UCSD-AML1 (cell line): ENCODE measurements around the gene MAS1.
"Not testable (repeated sequence)": the region's sequence is repeated elsewhere in the genome, so short reads cannot be mapped to it uniquely, and the experiment has no call there.

Source experiments
- DNase-seq: peaks from one replicate; lab custom pipeline; 2025; ENCODE audit not compliant: unreplicated experiment; lab: John Stamatoyannopoulos, UW

Gene MAS1

DNA sequence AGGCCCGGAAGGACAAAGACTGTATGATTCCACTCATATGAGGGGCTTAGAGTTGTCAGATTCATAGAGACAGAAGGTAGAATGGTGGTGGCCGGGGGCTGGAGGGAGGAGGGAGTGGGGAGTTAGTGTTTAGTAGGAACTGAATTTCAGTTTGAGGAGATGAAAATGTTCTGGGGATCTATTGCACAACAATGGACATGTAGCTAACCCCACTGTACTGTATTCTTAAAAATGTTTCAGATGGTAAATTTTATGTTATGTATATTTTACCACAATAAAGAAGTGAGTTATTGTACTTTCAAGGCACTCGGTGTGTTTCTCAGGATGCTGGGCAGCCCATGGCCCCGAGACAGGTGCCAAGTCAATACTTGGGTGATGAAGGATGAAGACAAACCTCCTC is 25.4 kb downstream of the MAS1 start:
- DNase-seq = no peak

DNA sequence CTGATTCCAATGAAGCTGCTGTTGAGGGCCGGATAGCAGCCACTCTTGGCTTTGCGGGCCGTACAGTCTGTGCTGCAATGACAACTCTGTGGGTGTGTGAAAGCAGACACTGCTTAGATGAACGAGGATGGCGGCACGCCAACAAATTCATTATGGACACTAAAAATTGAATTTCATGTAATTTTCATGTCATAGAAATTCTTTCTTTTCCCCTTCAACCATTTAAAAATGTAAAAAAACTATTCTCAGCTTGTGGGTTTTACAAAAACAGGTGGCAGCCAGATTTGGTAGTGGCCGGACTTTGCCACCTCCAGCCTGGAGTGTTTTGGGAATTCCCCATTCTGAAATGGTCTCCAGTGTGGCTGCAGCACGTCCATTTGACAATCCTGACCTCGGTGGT is 26.0 kb downstream of the MAS1 start:
- no peak for DNase-seq

DNA sequence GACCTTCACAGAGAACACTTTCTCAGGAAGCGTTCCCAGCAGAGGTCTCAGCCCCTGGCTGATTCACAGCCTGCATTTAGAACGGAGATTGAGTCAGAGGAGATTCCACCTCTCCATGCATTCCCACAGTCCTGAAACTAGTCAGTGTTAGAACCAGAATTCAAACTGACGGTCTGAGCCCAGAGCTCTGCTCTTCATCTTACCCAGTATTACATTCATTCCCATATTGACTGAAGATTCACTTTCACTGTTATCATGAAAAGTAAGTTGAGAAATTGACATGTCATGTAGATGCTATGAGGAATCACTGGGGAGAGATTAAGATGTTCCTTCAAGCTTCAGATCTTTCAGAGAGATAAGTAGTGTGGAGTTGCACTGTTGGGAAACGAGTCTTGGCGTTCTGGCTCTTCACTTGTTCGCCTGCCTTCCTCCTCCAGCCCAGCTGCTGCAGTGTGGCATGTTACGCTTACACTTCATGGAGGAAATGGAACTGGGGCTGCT is 28.3 kb downstream of the MAS1 start:
- DNase-seq = no peak

- DNase-seq = no peak
Observed at GRCh38 chr6:159919800-159920199, 29.0 kb downstream of the MAS1 start.

DNA sequence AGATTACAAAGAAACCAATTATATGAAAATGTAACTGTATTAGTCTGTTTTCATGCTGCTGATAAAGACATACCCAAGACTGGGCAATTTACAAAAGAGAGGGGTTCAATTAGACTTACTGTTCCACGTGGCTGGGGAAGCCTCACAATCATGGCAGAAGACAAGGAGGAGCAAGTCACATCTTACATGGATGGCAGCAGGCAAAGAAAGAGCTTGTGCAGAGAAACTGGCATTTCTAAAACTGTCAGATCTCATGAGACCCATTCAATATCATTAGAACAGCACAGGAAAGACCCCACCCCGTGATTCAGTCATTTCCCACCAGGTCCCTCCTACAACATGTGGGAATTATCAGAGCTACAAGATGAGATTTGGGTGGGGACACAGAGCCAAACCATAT is 33.4 kb downstream of the MAS1 start:
- DNase-seq = not testable (repeated sequence)

DNA sequence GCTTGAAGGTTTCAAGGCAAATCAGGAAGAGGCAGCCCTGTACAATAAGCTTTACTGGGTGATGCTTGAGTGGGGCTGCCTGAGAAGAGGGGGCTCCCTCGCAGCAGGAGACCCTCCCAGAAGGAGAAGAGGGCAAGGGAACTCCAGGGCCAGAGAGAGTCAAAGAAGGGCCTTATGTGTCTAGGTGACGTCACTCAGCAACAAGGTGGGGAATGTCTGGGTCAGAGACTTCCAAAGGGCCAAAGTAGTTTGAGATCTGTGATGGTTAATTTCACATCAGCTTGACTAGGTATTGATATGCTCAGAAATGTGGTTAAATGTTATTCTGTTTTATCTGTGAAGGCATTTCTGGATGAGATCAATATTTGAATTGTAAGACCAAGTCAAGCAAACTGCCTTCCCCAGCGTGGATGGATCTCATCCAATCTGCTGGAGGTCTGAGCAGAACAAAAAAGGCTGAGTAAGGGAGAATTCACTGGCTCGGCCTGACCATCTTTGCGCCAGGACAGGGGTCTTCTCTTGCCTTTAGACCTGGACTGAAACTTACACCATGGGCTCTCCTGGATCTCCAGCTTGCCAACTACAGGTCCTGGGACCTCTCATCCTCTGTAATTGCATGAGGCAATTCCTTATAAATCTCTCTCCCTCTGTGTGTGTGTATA is 35.9 kb downstream of the MAS1 start:
- no peak for DNase-seq

- DNase-seq = no peak
Observed at GRCh38 chr6:159929819-159930218, 39.0 kb downstream of the MAS1 start.

DNA sequence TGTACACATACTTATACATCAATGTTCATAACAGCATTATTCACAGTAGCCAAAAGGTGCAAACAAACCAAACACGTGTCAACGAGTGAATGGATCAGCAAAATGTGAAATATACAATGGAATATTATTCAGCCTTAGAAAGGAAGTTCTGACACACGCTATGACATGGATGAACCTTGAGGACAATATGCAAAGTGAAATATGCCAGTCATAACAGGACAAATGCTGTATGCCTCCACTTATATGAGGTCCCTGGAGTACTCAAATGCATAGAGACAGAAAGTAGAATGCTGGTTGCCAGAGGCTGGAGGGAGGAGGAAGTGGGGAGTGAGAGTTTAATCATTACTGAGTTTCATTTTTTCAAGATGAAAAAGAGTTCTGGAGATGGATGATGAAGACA is 40.3 kb downstream of the MAS1 start:
- DNase-seq = no peak

DNA sequence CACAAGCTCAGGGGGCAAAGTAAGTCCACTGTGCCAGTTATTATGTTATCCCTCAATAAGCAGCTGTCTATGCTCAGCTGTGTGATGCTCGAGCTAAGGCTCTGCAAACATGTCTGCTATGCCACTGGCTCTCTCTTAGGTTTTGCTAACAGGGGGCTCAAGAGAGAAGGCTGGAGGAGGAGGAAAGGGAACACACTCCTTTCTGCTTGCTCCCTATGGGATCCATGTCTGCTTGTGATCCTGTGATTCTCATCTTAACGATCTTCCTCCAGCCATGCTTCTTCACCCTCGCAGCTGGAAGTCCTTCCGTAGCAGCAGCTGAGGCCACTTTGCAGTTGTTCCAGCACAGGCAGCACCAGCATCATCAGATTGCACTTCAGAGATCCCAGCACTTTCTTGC is 41.1 kb downstream of the MAS1 start:
- DNase-seq = no peak

- DNase-seq = no peak
Observed at GRCh38 chr6:159933077-159933476, 42.3 kb downstream of the MAS1 start.

DNA sequence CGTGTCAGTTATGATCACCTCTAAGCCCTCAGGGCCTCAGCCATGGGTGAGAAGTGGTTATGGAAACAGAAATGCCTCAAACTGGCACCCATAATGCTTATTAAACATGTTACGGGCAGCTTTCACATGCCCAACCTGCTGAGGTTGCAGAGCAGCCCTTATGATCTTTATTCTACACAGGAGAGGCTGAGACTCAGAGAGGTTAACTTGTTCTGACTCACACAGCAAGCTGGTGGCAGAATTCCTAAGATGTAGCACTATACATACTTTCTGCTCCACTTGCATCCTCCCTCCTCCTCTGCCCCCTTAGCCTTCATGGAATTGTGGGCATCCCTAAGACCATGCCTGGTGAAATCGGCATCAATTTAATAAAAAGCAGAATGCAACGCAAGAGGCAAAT is 43.4 kb downstream of the MAS1 start:
- DNase-seq = no peak

- DNase-seq = no peak
Observed at GRCh38 chr6:159935065-159935464, 44.3 kb downstream of the MAS1 start.

DNA sequence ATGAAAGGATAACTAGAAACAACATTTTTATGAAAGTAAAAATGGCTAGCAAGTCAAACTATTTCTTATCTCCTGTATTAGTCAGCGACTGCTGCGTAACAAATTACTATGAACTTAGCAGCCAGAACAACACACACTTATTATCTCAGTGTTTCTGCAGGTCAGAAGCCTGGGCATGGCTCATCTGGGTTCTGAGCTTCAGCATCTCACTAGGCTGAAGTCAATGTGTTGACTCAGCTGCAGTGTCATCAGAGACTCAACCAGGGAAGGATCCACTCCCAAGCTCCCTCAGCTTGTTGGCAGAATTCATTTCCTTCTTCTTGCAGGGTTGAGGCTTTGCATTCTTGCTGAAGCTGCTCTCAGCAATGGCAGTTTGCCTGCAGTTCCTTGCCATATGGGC is 44.8 kb downstream of the MAS1 start:
- no peak for DNase-seq

DNA sequence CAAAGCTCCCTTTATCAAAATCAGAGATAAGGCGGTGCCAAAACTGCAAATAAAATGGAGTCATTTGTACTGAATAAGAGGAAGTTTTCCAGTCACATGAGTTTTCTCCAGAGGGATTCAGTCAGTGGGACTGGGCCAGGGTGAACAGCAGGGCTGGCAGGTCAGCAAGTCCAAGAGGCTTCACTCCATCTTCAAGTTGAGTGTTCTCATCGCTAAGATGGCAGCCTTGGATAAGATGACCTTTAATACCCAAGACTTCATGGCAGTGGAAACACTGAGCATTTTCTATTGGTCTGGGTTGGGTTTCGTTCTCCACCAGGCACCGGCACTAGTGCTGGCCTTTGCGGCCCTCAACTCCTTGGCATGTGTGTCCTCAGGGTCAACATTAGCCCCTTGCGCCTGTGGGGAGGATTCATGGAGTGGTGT is 48.8 kb downstream of the MAS1 start:
- DNase-seq = no peak
